ENCODE results near the gene SSR1. TPM values are rescaled to one million over a fixed set of nuclear protein-coding genes. Genes with fewer than 3 reads are reported as not detected.
A peak's percentile ranks its signal among the peaks of the same experiment; 100 is the strongest.

The SSR1 gene
- total RNA-seq, 2 donors from 2014 or later, result 145 to 167 TPM

DNA sequence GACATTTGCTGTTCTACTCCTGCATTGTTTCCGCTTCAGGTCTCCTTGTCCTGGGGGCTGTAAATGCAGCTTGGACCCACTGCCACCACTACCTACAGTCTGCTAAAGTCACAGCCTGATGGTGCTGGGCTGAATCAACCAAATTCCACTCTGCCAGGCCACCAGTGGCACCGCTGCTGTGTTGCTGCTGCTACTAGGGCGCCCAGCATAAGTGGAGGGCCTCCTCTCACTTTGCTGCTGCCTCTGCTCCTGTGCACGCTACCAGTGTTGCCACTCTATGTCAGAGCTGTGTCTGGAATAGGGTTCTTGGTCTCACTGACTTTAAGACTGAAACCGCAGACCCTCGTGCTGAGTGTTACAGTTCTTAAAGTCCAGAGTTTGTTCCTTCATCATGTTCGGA, 1.4 kb upstream of the SSR1 start:
- H3K9ac ChIP-seq (ENCODE audit: extremely low read depth, low read length, poor library complexity, severe bottlenecking), result no peak overlapping the region
- H3K9me3 ChIP-seq (ENCODE audit: control insufficient read depth, low read length), result no peaks in the 10 kb centered on the region
- peaks cover 7% of the 10 kb centered on the region for H3K9me3 Mint-ChIP-seq
- no peak overlapping the region for H3K4me3 Mint-ChIP-seq
- DNase-seq, result no peak
- H3K4me3 ChIP-seq (ENCODE audit: low read length), result no peak overlapping the region
- TF ChIP-seq, protein P1, sequence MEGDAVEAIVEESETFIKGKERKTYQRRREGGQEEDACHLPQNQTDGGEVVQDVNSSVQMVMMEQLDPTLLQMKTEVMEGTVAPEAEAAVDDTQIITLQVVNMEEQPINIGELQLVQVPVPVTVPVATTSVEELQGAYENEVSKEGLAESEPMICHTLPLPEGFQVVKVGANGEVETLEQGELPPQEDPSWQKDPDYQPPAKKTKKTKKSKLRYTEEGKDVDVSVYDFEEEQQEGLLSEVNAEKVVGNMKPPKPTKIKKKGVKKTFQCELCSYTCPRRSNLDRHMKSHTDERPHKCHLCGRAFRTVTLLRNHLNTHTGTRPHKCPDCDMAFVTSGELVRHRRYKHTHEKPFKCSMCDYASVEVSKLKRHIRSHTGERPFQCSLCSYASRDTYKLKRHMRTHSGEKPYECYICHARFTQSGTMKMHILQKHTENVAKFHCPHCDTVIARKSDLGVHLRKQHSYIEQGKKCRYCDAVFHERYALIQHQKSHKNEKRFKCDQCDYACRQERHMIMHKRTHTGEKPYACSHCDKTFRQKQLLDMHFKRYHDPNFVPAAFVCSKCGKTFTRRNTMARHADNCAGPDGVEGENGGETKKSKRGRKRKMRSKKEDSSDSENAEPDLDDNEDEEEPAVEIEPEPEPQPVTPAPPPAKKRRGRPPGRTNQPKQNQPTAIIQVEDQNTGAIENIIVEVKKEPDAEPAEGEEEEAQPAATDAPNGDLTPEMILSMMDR (conservative IDR thresholded peaks at IDR 0.05), result no peak
- peaks cover 12% of the 10 kb centered on the region for H3K36me3 Mint-ChIP-seq (ENCODE audit: low read depth)
- H3K27me3 Mint-ChIP-seq (ENCODE audit: insufficient read depth), result peaks cover 2% of the 10 kb centered on the region
- 93 to 97% methylated on average over 6 to 7 of the region's 7 CpGs for WGBS, 2 experiments (ENCODE audit: insufficient coverage in 1 of 2, insufficient read length in 1 of 2)
- H3K27me3 ChIP-seq (ENCODE audit: control insufficient read depth, insufficient read depth, low read length, poor library complexity, severe bottlenecking), result no peaks in the 10 kb centered on the region
- H3K27ac ChIP-seq (ENCODE audit: low read depth, low read length), result no peak overlapping the region
- peaks cover 9% of the 10 kb centered on the region for H3K4me1 Mint-ChIP-seq
- H3K36me3 ChIP-seq (ENCODE audit: control insufficient read depth, insufficient read depth, low read length), result peaks cover 17% of the 10 kb centered on the region
- H3K4me1 ChIP-seq (ENCODE audit: control insufficient read depth, insufficient read depth, low read length), result no peaks in the 10 kb centered on the region
- no peak overlapping the region for H3K27ac Mint-ChIP-seq

DNA sequence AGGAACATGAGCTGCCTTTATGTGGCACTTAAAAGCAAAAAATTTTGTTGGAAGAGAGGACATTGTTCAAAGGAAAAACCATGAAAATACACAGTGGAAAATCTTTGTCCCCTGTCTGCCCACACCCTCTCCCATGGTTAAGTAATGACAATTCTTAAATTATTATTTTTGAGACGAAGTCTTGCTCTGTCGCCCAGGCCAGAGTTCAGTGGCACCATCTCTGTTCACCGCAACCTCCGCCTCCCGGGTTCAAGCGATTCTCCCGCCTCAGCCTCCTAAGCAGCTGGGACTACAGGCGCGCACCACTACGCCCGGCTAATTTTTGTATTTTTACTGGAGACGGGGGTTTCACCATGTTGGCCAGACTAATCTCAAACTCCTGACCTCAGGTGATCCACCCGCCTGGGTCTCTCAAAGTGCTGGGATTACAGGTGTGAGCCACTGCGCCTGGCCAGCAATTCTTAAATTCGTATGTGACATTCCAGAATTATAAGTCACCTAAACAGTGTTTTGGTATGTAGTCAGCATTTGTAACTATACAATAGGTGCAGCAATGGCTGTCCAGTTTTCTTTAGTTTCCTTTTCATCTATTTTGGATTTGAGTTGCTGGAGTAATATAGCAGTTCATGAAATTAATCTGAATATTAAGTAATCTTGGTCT, 636 bp upstream of the SSR1 start:
- no peaks in the 10 kb centered on the region for H3K4me1 ChIP-seq (ENCODE audit: control insufficient read depth, insufficient read depth, low read length)
- H3K36me3 Mint-ChIP-seq (ENCODE audit: low read depth), result peaks cover 20% of the 10 kb centered on the region
- peak overlapping the region; percentile 92 for H3K4me3 Mint-ChIP-seq
- peaks cover 7% of the 10 kb centered on the region for H3K9me3 Mint-ChIP-seq
- TF ChIP-seq, protein P1 (conservative IDR thresholded peaks at IDR 0.05), result no peak
- peak overlapping the region; percentile 87 for H3K27ac ChIP-seq (ENCODE audit: low read depth, low read length)
- peaks cover 10% of the 10 kb centered on the region for H3K4me1 Mint-ChIP-seq
- DNase-seq, result no peak
- peak overlapping the region; percentile 85 for H3K27ac Mint-ChIP-seq
- H3K9me3 ChIP-seq (ENCODE audit: control insufficient read depth, low read length), result no peaks in the 10 kb centered on the region
- peaks cover 1% of the 10 kb centered on the region for H3K27me3 Mint-ChIP-seq (ENCODE audit: insufficient read depth)
- H3K9ac ChIP-seq (ENCODE audit: extremely low read depth, low read length, poor library complexity, severe bottlenecking), result peak overlapping the region; percentile 84
- WGBS, 2 experiments (ENCODE audit: insufficient coverage in 1 of 2, insufficient read length in 1 of 2), result 89 to 90% methylated on average over 14 to 15 of the region's 15 CpGs
- H3K27me3 ChIP-seq (ENCODE audit: control insufficient read depth, insufficient read depth, low read length, poor library complexity, severe bottlenecking), result no peaks in the 10 kb centered on the region
- H3K36me3 ChIP-seq (ENCODE audit: control insufficient read depth, insufficient read depth, low read length), result peaks cover 25% of the 10 kb centered on the region
- peak overlapping the region; percentile 96 for H3K4me3 ChIP-seq (ENCODE audit: low read length)

DNA sequence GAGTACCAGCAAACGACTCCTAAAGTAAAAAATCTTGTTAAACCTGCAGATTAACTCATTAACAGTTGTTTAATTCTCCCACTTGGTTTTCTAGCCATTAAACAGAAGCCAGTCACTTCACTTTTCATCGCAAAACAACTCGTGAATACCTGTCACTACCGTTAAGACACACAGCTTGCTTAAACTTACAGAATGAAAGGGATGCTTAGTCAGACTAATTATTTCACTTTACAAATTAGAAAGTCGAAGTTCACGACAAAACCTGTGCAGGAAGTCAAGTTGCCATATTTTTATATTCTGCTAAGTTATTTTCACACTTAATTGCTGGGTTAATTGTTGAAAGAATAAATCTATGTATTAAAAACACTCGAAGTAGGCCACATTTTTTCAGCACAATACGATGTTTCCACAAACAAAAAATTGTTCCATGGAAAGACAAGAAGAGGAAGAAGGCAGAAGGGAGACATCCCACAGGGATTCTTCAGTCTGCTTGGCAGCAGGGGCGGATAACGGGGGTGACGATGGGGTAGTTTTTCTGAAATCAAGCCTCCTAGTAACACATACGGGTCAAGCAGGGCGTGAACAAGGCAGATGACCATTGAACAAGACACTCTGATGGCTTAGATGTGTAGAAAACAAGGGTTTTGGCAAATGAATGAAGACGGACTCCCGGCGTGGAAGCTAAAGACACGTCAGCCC, 933 bp downstream of the SSR1 start:
- Histone ChIP-seq H3K27me3 (ENCODE audit: control insufficient read depth, insufficient read depth, low read length, poor library complexity, severe bottlenecking) (no peaks in the 10 kb centered on the region), H3K36me3 (ENCODE audit: control insufficient read depth, insufficient read depth, low read length) (peaks cover 40% of the 10 kb centered on the region), H3K4me1 (ENCODE audit: control insufficient read depth, insufficient read depth, low read length) (no peaks in the 10 kb centered on the region), H3K9ac (ENCODE audit: extremely low read depth, low read length, poor library complexity, severe bottlenecking) (peak overlapping the region; percentile 84), H3K9me3 (ENCODE audit: control insufficient read depth, low read length) (no peaks in the 10 kb centered on the region), H3K4me3 (ENCODE audit: low read length) (peak overlapping the region; percentile 96), H3K27ac (ENCODE audit: low read depth, low read length) (peak overlapping the region; percentile 87)
- H3K4me3 Mint-ChIP-seq, result peak overlapping the region; percentile 92
- peak overlapping the region; percentile 84 for H3K27ac Mint-ChIP-seq
- TF ChIP-seq, protein P1 (conservative IDR thresholded peaks at IDR 0.05), result no peak
- peaks cover 11% of the 10 kb centered on the region for H3K4me1 Mint-ChIP-seq
- 2 to 3% methylated on average over 10 to 17 of the region's 17 CpGs for WGBS, 2 experiments (ENCODE audit: insufficient coverage in 1 of 2, insufficient read length in 1 of 2)
- peaks cover 32% of the 10 kb centered on the region for H3K36me3 Mint-ChIP-seq (ENCODE audit: low read depth)
- peaks cover 4% of the 10 kb centered on the region for H3K9me3 Mint-ChIP-seq
- H3K27me3 Mint-ChIP-seq (ENCODE audit: insufficient read depth), result no peaks in the 10 kb centered on the region
- DNase-seq, result no peak
